Kidney (tissue), 14 donors: Measurements from ENCODE around the gene SLC35F1. TPM values are rescaled to one million over a fixed set of nuclear protein-coding genes. Genes with fewer than 3 reads are reported as not detected.

Experiments used
- DNase-seq, 5 donors: peaks; one replicate each; pipeline ENCODE4 v3.0.0-alpha.2; 2013 to 2020
- FAIRE-seq: peaks from 2 replicates; lab custom pipeline; 2012; peaks lifted over from hg19 to GRCh38; lab: Jason Lieb, UNC
- H3K27ac ChIP-seq, 2 donors: one replicate each; pipeline ENCODE4 v1.7.0; 2013; ENCODE audit warnings: low read depth in 2 of 2, low read length in 2 of 2, inconsistent platforms in 1 of 2
- H3K27me3 ChIP-seq: one replicate; pipeline ENCODE4 v1.7.1; 2013; ENCODE audit warnings: low read length, inconsistent platforms; ENCODE audit not compliant: control insufficient read depth, insufficient read depth
- H3K36me3 ChIP-seq, 3 donors: one replicate each; pipeline versions ENCODE4 v1.7.0 to v1.7.1; 2013; ENCODE audit warnings: low read length in 3 of 3, control low read depth in 1 of 3, inconsistent platforms in 1 of 3; ENCODE audit not compliant: insufficient read depth in 3 of 3, control insufficient read depth in 2 of 3
- H3K4me1 ChIP-seq, 3 donors: one replicate each; pipeline versions ENCODE4 v1.7.0 to v1.7.1; 2013; ENCODE audit warnings: low read length in 3 of 3, inconsistent platforms in 1 of 3, low read depth in 1 of 3; ENCODE audit not compliant: control insufficient read depth in 2 of 3, insufficient read depth in 2 of 3
- H3K4me3 ChIP-seq, 3 donors: one replicate each; pipeline versions ENCODE4 v1.7.0 to v1.8.1; 2013; ENCODE audit warnings: low read length in 3 of 3, control low read depth in 1 of 3, inconsistent platforms in 1 of 3
- H3K9ac ChIP-seq, 3 donors: one replicate each; pipeline versions ENCODE4 v1.7.0 to v1.7.1; 2013; ENCODE audit warnings: low read length in 3 of 3, control low read depth in 1 of 3, inconsistent platforms in 1 of 3
- H3K9me3 ChIP-seq, 3 donors: one replicate each; pipeline versions ENCODE4 v1.7.0 to v1.7.1; 2013; ENCODE audit warnings: low read length in 3 of 3, control low read depth in 1 of 3, inconsistent platforms in 1 of 3; ENCODE audit not compliant: control insufficient read depth in 2 of 3, insufficient read depth in 1 of 3
- intact Hi-C: fragments of 100-400 bp; cut with DNase I; formaldehyde crosslinking; loops from one replicate; pipeline ENCODE4 v1.11.1; 2022
- polyA plus RNA-seq: library from polyadenylated mRNA; stranded (reverse); fragments of 350-450 nt; fragmentation: Illumina TruSeq; extraction: RNeasy Lipid Tissue Mini Kit (QIAGEN cat#74804); gene quantifications from one replicate; pipeline ENCODE4 v1.2.3, GENCODE V29; 2014; ENCODE audit warnings: low read depth, low replicate concordance; ENCODE audit not compliant: insufficient read depth
- total RNA-seq: library from RNA; stranded (reverse); fragmentation: NEBNext Ultra II Directional; extraction: Animal tissue kit (Norgen Biotek cat#: 25700); gene quantifications from one replicate; pipeline ENCODE4 v1.2.1, GENCODE V29; 2021
- TF ChIP-seq, protein P1 (sequence below): IDR thresholded peaks from 3 replicates; pipeline ENCODE4 v1.5.1; 2012; ENCODE audit warnings: mild to moderate bottlenecking, moderate library complexity, borderline replicate concordance; ENCODE audit not compliant: insufficient read depth; ENCODE audit errors: extremely low read depth
- donor health status: control.
- donor health status: control.
- donor health status: control.
- donor health status: control.
- donor health status: control.
- donor health status: DM: yes; HTN: yes; CAD: no.
- donor health status: Normal renal cell carcinoma (clear cell type).

SLC35F1 gene
- total and polyA plus RNA-seq, 2 donors from 2014 or later = 0.28 to 0.63 TPM

DNA sequence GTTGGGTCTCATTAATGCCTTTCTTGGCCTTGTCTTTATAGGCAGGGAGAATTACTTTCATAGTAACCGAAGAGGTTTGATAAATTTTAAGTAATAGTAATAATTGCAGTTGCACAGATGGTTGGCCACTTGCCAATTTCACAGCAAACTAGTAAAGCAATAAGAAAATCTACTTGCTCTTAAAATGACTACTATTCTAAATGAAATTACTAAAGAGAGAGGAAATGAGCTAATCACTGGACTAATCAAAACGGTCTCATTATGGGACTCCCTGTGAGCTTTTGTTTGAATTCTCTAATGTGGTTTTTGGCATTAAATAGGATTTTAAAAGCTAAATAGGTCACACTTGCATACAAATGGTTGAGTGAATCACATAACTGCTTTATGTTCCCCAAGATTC lies 413.6 kb downstream of the SLC35F1 start:
- FAIRE-seq = no peak
- H3K4me1 ChIP-seq = peaks cover 2 to 4% (median 2%) of the 10 kb centered on the region in 3 donors
- H3K4me3 ChIP-seq = no peak overlapping the region
- no peak overlapping the region for H3K27ac ChIP-seq
- no peaks in the 10 kb centered on the region for H3K27me3 ChIP-seq
- TF ChIP-seq, protein P1, sequence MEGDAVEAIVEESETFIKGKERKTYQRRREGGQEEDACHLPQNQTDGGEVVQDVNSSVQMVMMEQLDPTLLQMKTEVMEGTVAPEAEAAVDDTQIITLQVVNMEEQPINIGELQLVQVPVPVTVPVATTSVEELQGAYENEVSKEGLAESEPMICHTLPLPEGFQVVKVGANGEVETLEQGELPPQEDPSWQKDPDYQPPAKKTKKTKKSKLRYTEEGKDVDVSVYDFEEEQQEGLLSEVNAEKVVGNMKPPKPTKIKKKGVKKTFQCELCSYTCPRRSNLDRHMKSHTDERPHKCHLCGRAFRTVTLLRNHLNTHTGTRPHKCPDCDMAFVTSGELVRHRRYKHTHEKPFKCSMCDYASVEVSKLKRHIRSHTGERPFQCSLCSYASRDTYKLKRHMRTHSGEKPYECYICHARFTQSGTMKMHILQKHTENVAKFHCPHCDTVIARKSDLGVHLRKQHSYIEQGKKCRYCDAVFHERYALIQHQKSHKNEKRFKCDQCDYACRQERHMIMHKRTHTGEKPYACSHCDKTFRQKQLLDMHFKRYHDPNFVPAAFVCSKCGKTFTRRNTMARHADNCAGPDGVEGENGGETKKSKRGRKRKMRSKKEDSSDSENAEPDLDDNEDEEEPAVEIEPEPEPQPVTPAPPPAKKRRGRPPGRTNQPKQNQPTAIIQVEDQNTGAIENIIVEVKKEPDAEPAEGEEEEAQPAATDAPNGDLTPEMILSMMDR = no peak
- no peaks in the 10 kb centered on the region for H3K36me3 ChIP-seq
- no peak overlapping the region for H3K9ac ChIP-seq
- DNase-seq = no peak
- intact Hi-C loops = no loop called here
- no peaks in the 10 kb centered on the region for H3K9me3 ChIP-seq

DNA sequence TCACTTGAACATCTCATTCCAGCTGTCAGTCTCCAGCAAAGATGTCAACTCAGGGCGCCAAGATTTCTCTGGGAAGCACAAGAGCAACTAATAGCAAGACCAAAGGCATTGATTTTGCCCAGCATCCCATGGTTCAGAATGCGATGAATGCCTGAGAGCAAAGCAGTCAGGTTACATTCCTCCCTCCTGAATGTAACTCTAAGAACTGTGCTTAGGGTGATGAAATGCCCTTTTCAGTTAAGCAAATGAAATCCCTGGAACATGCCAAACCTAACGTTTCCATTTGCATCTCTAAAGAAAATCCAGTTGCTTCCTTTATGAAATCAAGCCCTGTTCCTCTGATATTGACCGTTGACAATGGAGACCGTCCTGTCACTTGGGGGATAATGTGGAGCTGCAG lies 417.1 kb downstream of the SLC35F1 start:
- intact Hi-C loops = no loop called here
- Histone ChIP-seq H3K27ac (no peak overlapping the region), H3K4me1 (no peaks in the 10 kb centered on the region), H3K9ac (no peak overlapping the region), H3K9me3 (no peaks in the 10 kb centered on the region), H3K27me3 (no peaks in the 10 kb centered on the region), H3K4me3 (no peak overlapping the region), H3K36me3 (no peaks in the 10 kb centered on the region)
- TF ChIP-seq, protein P1 = no peak
- DNase-seq (no peak), FAIRE-seq (no peak)

DNA sequence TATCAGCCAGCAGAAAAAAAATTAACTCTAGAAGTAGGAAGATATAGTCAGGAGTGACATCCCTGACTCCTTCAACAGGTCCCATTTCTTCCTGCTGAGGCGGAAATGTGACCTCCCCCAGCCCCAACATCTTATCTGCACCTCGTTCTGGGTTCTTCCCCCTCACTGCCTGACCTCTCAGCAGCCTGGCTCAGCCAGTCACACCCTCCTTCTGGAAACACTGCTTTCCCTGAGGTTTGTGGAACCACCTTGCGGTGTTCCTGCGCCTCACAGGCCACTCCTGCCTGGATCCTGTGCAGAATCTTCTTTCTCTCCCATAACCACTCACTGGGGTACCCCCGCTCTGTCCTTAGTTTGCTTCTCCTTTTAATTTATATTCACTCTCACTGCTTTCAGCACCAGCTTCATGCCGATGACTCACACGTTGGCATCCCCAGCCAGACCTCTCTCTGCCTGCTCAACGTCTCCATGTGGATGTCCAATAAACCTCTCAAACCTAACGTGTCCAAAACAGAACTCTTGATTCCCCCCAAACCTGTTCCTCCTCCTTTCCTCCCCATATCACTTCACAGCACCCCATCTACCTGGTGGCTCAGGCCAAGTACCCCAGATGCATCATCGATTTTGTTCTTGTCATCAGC lies 418.3 kb downstream of the SLC35F1 start:
- intact Hi-C loops = no loop called here
- no peaks in the 10 kb centered on the region for H3K27me3 ChIP-seq
- H3K9ac ChIP-seq = no peak overlapping the region
- DNase-seq = no peak
- H3K27ac ChIP-seq = no peak overlapping the region
- no peak overlapping the region for H3K4me3 ChIP-seq
- H3K36me3 ChIP-seq = no peaks in the 10 kb centered on the region
- no peaks in the 10 kb centered on the region for H3K9me3 ChIP-seq
- H3K4me1 ChIP-seq = no peaks in the 10 kb centered on the region
- TF ChIP-seq, protein P1 = no peak
- no peak for FAIRE-seq

DNA sequence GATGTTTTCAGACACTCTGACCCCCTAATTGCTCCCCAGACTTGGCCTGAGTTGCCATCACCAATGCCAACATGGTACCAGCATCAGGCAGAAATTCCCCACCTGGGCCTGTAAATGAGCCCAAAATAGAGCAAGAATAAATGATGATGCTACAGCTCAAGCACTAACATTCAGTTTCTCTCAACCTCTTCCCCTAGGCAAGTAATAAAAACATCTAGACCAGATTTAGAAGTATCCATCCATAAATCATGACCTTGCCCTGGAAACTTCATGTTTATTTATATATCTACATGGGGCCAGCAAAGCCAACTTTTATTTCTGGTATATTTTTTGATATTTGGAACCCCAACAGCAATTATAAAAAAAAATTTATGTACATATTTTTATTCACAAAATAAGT lies 419.6 kb downstream of the SLC35F1 start:
- TF ChIP-seq, protein P1 = no peak
- Histone ChIP-seq H3K4me3 (no peak overlapping the region), H3K4me1 (no peaks in the 10 kb centered on the region), H3K36me3 (no peaks in the 10 kb centered on the region), H3K27ac (no peak overlapping the region), H3K27me3 (no peaks in the 10 kb centered on the region), H3K9ac (no peak overlapping the region), H3K9me3 (no peaks in the 10 kb centered on the region)
- intact Hi-C loops = no loop called here
- DNase-seq = peak in 1 of 5 donors; percentile 26
- FAIRE-seq = no peak
